Smooth muscle cell (in vitro differentiated cells): ENCODE results near the gene KNSTRN. TPM values are rescaled to one million over a fixed set of nuclear protein-coding genes. Genes with fewer than 3 reads are reported as not detected.
A peak's percentile ranks its signal among the peaks of the same experiment; 100 is the strongest.

Source experiments
- DNase-seq: peaks from one replicate; lab custom pipeline; 2025; ENCODE audit not compliant: unreplicated experiment; lab: John Stamatoyannopoulos, UW
- H2AFZ ChIP-seq: fragments of 200-600 bp; sonication (generic); 2 replicates; pipeline ENCODE4 v1.6.0; 2016; ENCODE audit warnings: antibody characterized with exemption, low read depth, mild to moderate bottlenecking
- H3F3A ChIP-seq: fragments of 200-600 bp; sonication (generic); 2 replicates; pipeline ENCODE4 v1.6.0; 2017; ENCODE audit warnings: antibody characterized with exemption, low read depth
- H3K27ac ChIP-seq: fragments of 200-600 bp; sonication (generic); 2 replicates; pipeline ENCODE4 v1.5.1; 2016; ENCODE audit warnings: low read depth, mild to moderate bottlenecking
- H3K27me3 ChIP-seq: fragments of 200-600 bp; sonication (generic); 2 replicates; pipeline ENCODE4 v1.6.1; 2016; ENCODE audit warnings: low read depth, mild to moderate bottlenecking
- H3K36me3 ChIP-seq: fragments of 200-600 bp; sonication (generic); 2 replicates; pipeline ENCODE4 v1.5.1; 2016; ENCODE audit warnings: low read depth
- H3K4me1 ChIP-seq: fragments of 200-600 bp; sonication (generic); 2 replicates; pipeline ENCODE4 v1.5.1; 2016; ENCODE audit warnings: low read depth
- H3K4me2 ChIP-seq: fragments of 200-600 bp; sonication (generic); 2 replicates; pipeline ENCODE4 v1.6.0; 2016; ENCODE audit warnings: mild to moderate bottlenecking
- H3K4me3 ChIP-seq: fragments of 200-600 bp; sonication (generic); 2 replicates; pipeline ENCODE4 v1.5.1; 2016; ENCODE audit warnings: mild to moderate bottlenecking
- H3K79me2 ChIP-seq: fragments of 200-600 bp; sonication (generic); 2 replicates; pipeline ENCODE4 v1.6.0; 2016; ENCODE audit warnings: low read depth, mild to moderate bottlenecking
- H3K9ac ChIP-seq: fragments of 200-600 bp; sonication (generic); 2 replicates; pipeline ENCODE4 v1.6.0; 2016; ENCODE audit warnings: low read depth
- H3K9me3 ChIP-seq: fragments of 200-600 bp; sonication (generic); replicated peaks from 2 replicates; pipeline ENCODE4 v1.5.1; 2016; ENCODE audit warnings: low read depth
- H4K20me1 ChIP-seq: fragments of 200-600 bp; sonication (generic); 2 replicates; pipeline ENCODE4 v1.6.0; 2016; ENCODE audit warnings: low read depth
- WGBS: methylation state at CpG from one replicate; pipeline ENCODE4 v1.1.7; 2016; ENCODE audit warnings: low lambda C conversion rate; 5-methylcytosine and 5-hydroxymethylcytosine counted together
- polyA plus RNA-seq: library from polyadenylated mRNA; unstranded; fragments of >200 nt; fragmentation: Nextera tagmentation; extraction: Ambion mirVana; gene quantifications from 2 replicates; pipeline ENCODE4 v1.2.1, GENCODE V29; 2016
- total RNA-seq: library from RNA; depleted of rRNA; stranded (reverse); fragments of >200 nt; gene quantifications from 2 replicates; pipeline ENCODE4 v1.2.3, GENCODE V29; 2014
- TF ChIP-seq, protein P1 (sequence below): fragments of 200-600 bp; sonication (generic); IDR thresholded peaks from 2 replicates; pipeline ENCODE4 v1.5.1; 2017; ENCODE audit warnings: borderline replicate concordance, mild to moderate bottlenecking, antibody characterized with exemption; ENCODE audit not compliant: insufficient read depth, poor library complexity, severe bottlenecking

KNSTRN gene
- total and polyA plus RNA-seq, 2 experiments from 2014 or later = 17.3 to 27.0 TPM

DNA sequence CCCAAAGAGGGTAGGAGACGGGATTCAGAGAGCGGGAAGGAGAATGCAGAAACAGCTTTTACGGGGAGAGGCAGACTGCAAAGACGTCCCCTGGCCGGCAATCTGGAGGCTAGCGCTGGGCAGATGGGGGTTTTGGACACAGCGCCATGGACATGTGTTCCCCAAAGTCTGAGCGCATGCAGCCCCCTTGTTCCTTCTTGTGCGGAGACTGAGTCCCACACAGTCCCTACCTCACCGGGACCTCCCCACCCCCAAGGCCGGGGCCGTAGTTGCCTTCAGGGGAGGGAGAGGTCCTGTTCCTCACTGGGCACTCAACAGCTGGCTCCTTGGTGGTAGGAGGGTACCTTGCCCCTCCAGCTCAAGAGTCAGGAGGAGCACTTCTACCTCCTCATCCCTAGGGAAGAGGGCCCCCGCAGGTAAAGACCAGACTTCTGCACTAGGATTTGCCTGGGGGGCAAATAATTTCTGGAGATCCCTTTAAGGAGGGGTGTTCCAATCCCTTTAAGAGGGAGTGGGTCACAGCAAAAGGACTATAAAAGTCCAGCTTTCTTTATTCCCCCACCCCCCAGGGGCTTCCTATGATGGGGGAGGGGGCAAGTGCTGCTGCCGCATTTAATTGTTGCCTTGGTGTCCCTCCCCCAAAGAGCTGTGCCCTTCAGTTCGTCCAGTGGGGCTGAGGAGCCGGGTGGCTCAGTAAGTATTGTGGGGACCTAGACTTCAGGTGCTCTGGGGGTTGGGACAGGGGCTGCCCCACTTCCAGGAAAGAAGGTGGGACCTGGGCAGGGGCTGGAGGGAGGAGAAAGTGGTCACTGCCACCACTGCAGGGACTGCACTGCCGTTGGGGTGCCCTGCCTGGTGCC lies 54.6 kb downstream of the KNSTRN start:
- Histone ChIP-seq H3K79me2 (peaks cover 5% of the 10 kb centered on the region), H3K4me1 (peaks cover 25% of the 10 kb centered on the region), H3F3A (peaks cover 4% of the 10 kb centered on the region), H3K9me3 (no peaks in the 10 kb centered on the region), H3K36me3 (no peaks in the 10 kb centered on the region), H4K20me1 (peaks cover 6% of the 10 kb centered on the region), H3K9ac (peak overlapping the region; percentile 43), H3K4me3 (peak overlapping the region; percentile 60), H3K4me2 (peak overlapping the region; percentile 100), H2AFZ (peak overlapping the region; percentile 69), H3K27me3 (peaks cover 14% of the 10 kb centered on the region), H3K27ac (no peak overlapping the region)
- TF ChIP-seq, protein P1, sequence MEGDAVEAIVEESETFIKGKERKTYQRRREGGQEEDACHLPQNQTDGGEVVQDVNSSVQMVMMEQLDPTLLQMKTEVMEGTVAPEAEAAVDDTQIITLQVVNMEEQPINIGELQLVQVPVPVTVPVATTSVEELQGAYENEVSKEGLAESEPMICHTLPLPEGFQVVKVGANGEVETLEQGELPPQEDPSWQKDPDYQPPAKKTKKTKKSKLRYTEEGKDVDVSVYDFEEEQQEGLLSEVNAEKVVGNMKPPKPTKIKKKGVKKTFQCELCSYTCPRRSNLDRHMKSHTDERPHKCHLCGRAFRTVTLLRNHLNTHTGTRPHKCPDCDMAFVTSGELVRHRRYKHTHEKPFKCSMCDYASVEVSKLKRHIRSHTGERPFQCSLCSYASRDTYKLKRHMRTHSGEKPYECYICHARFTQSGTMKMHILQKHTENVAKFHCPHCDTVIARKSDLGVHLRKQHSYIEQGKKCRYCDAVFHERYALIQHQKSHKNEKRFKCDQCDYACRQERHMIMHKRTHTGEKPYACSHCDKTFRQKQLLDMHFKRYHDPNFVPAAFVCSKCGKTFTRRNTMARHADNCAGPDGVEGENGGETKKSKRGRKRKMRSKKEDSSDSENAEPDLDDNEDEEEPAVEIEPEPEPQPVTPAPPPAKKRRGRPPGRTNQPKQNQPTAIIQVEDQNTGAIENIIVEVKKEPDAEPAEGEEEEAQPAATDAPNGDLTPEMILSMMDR = no peak
- WGBS = 2% methylated on average over 17 of the region's 17 CpGs
- DNase-seq = no peak

DNA sequence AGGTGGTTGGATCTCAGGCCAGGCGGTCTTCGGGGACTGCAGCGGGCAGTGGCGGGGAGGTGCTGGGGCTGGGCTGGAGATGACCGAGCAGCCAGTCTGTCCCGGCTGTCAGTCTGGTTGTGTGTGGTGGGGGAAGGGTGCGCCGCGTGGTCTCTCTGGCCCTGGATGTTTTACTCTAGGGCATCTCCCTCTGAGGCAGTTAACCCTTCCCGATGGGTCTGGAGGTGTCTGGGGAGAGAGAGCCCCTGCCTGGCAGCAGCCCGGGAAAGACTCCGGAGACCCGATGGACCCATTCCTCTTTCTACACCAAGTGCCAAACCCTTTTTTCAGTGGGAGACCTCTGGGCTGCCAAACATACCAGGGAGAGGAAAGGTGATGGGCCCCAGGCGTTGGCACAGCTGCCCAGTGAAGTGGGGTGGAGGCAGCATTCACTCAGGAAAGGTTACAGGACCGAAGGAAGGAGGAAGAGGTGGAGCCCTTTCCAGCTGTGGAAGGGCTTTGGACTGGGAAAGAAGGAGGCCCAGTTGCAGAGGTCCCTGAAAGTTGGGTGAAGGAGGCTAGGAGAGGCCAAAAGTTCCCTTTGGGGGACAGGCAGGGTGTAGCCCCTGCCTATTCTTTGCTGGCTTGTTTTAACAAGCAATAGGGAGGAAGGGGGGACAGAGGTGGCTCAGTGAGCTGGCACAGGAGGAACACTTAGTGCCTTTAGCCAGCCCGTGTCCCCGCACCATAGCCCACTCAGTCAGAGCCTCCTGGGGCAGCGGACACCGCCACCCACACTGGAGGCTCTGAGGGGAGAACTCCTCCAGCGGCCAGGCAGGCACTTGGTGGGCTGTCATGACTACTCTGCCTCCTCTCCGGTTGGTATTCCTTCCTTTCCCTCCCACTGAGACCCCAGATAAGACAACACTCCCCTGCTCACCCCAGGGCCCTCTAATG lies 55.5 kb downstream of the KNSTRN start:
- TF ChIP-seq, protein P1 = no peak
- Histone ChIP-seq H3K4me1 (peaks cover 33% of the 10 kb centered on the region), H4K20me1 (peaks cover 14% of the 10 kb centered on the region), H3K79me2 (peaks cover 14% of the 10 kb centered on the region), H3K27ac (no peak overlapping the region), H3K9me3 (no peaks in the 10 kb centered on the region), H3K36me3 (no peaks in the 10 kb centered on the region), H3F3A (peaks cover 4% of the 10 kb centered on the region), H3K9ac (no peak overlapping the region), H3K4me2 (peak overlapping the region; percentile 100), H2AFZ (no peak overlapping the region), H3K4me3 (peak overlapping the region; percentile 60), H3K27me3 (peaks cover 14% of the 10 kb centered on the region)
- DNase-seq = no peak
- WGBS = 41% methylated on average over 18 of the region's 21 CpGs

DNA sequence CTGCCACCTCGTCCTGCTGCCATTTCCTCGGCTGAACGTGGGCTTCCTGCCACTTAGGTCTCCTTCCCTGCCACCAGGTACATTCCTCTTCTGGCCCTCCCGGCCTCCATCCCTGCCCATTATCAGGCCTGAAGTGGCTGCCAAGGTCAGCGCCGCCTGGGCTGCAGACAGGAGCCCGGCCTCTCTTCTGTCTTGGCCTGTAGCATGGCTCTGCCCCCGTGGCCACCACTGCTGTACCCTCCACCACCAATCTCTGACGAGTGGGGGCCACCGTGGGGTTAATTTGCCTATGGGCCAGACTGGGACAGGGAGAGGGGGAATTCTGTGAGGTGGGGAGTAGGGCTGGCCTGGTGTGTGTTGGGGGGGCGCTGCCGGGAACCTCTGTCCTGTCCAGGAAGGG lies 56.2 kb downstream of the KNSTRN start:
- peak overlapping the region; percentile 94 for H3K4me2 ChIP-seq
- peaks cover 21% of the 10 kb centered on the region for H3K79me2 ChIP-seq
- H2AFZ ChIP-seq = no peak overlapping the region
- no peak overlapping the region for H3K27ac ChIP-seq
- H3K9ac ChIP-seq = no peak overlapping the region
- peaks cover 34% of the 10 kb centered on the region for H3K4me1 ChIP-seq
- peaks cover 4% of the 10 kb centered on the region for H3F3A ChIP-seq
- no peak overlapping the region for H3K4me3 ChIP-seq
- H3K27me3 ChIP-seq = peaks cover 14% of the 10 kb centered on the region
- no peaks in the 10 kb centered on the region for H3K9me3 ChIP-seq
- peaks cover 21% of the 10 kb centered on the region for H4K20me1 ChIP-seq
- WGBS = 60% methylated on average over 12 of the region's 12 CpGs
- no peak for DNase-seq
- no peaks in the 10 kb centered on the region for H3K36me3 ChIP-seq
- TF ChIP-seq, protein P1 = no peak
